Erythroblast (primary cell): ENCODE data around the gene HOXA2.

ENCODE experiments used
- DNase-seq, 2 experiments: peaks; one replicate each; lab custom pipeline; 2025; lab: John Stamatoyannopoulos, UW
- GATA1 ChIP-seq: IDR thresholded peaks from 2 replicates; pipeline ENCODE4 v1.6.1; 2011; ENCODE audit warnings: low read depth, mild to moderate bottlenecking, control low read depth, low read length, moderate library complexity
- POLR2A ChIP-seq: IDR thresholded peaks from 2 replicates; pipeline ENCODE4 v1.6.1; 2011; ENCODE audit warnings: mild to moderate bottlenecking, low read length

HOXA2 gene

GRCh38 chr7:27116031-27116961 is 13.8 kb upstream of the HOXA2 start:
- TF ChIP-seq POLR2A: no peak
- TF ChIP-seq GATA1: no peak
- DNase-seq: no peak

- TF ChIP-seq GATA1: no peak
- no peak for TF ChIP-seq POLR2A
- DNase-seq: no peak
Observed at GRCh38 chr7:27115221-27116026, 12.9 kb upstream of the HOXA2 start.

DNA sequence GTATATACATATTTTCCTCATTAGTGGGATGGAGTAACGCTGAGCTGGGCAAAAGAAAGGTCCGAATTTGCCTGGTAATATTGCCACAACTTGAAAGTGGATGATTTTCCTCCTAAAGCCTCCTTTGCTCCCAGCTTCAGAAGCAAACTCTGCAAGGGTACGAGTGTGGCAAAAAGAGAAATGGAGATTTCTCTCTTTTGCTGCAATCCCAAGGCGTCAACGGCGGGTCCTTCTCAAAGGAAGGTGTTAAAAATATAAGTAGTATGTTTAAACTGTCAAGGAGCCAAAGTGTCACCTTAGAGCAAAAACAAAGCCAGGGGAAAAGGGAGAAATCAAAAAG is 12.4 kb upstream of the HOXA2 start:
- no peak for DNase-seq
- TF ChIP-seq POLR2A: no peak
- no peak for TF ChIP-seq GATA1

DNA sequence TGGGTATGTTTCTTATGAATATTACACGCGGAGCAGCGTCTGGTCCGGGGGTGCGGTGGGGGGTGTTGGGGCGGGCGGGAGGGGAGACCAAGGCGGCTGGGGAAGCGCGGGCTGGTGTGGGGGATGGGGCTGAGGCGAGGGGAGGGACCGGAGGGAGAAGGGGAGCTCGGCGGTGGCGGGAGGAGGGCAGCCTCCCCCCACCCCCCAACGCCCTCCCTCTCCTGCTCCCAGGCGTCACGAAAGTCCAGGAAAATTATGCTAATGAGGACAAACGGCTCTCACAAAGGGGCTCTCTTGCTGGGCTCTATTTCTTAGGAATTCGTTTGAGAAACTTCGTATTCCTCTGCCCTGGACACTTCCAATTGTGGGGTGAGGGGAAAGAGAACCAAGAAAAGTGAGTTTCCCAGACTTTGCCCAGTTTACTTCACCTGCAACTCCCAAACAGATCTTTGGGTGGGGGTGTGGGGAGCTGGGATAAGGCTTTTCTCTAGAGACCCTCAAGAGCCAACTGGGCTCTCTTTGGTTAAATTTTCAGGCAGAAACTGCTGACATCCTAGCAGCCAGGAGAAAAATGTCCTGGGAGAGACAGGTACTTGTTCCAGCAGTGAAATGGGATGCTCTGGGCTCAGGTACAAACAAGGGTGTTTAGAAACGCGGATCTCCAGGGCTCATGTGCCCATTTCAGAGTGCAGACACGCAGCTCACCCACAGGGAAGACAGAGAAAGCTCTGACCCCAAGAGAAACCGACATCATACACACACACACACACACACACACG is 11.7 kb upstream of the HOXA2 start:
- no peak for DNase-seq
- TF ChIP-seq GATA1 (no peak), POLR2A (no peak)

- DNase-seq: no peak
- TF ChIP-seq GATA1 (no peak), POLR2A (no peak)
Observed at GRCh38 chr7:27112955-27113949, 10.8 kb upstream of the HOXA2 start.

- DNase-seq: no peak
- no peak for TF ChIP-seq GATA1
- no peak for TF ChIP-seq POLR2A
Observed at GRCh38 chr7:27112361-27112760, 9.9 kb upstream of the HOXA2 start.

- TF ChIP-seq GATA1: no peak
- TF ChIP-seq POLR2A: no peak
- no peak for DNase-seq
Observed at GRCh38 chr7:27111751-27112277, 9.3 kb upstream of the HOXA2 start.

DNA sequence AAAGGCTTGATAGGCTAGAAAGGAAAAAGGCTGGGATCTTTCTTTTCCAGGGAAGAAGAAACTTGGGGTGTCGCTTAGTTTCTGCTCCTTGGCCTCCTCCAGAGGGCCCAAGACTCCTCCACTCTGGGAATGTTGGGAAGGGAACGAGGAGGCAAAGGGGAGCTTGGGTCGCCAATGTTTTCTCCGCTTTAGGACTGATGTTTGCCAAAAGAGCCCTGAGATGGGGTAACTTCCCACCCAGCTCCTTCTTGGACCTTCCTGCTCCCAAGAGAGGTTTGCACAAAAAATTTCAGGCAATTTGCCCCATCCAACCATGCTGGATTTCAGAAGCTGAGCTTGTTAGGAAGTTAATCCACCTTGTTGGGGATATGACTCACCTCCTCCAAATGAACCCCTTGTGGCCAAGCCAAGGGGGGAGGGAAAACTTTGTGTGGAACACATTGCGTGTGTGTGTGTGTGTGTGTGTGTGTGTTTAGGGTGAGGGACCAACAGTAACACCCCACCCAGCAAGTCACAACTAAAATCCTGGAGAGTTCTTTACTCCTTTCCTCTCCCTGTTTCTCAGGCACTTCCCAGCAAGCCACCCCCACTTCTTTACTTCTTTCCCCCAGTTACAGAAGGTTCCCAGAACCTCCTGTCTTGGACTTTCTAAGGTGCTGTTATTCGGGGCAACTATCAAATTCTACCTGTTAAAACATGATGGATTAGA is 8.7 kb upstream of the HOXA2 start:
- TF ChIP-seq POLR2A (no peak), GATA1 (no peak)
- no peak for DNase-seq

- TF ChIP-seq GATA1 (no peak), POLR2A (no peak)
- DNase-seq: no peak
Observed at GRCh38 chr7:27110186-27111031, 7.9 kb upstream of the HOXA2 start.

- TF ChIP-seq POLR2A (no peak), GATA1 (no peak)
- no peak for DNase-seq
Observed at GRCh38 chr7:27109466-27110185, 7.1 kb upstream of the HOXA2 start.
